GM10847 (cell line): ENCODE measurements around the gene IFNG.

ENCODE experiments used
- POLR2A ChIP-seq: IDR thresholded peaks from 2 replicates; pipeline ENCODE4 v1.6.1; 2011; ENCODE audit not compliant: insufficient read length; ENCODE audit errors: extremely low read depth

Gene IFNG

GRCh38 chr12:68109001-68109400 is 50.5 kb downstream of the IFNG start:
- TF ChIP-seq POLR2A = no peak

- TF ChIP-seq POLR2A = no peak
These were observed 52.9 kb downstream of the IFNG start for GRCh38 chr12:68106660-68107059.

GRCh38 chr12:68106160-68106559 is 53.4 kb downstream of the IFNG start:
- TF ChIP-seq POLR2A = no peak
